Measurements from ENCODE around the gene AK5. TPM values are rescaled to one million over a fixed set of nuclear protein-coding genes. Genes with fewer than 3 reads are reported as not detected.

AK5 gene
- total and polyA plus RNA-seq, 3 experiments from 2014 or later: 0.46 to 3.4 (median 1.1) TPM

DNA sequence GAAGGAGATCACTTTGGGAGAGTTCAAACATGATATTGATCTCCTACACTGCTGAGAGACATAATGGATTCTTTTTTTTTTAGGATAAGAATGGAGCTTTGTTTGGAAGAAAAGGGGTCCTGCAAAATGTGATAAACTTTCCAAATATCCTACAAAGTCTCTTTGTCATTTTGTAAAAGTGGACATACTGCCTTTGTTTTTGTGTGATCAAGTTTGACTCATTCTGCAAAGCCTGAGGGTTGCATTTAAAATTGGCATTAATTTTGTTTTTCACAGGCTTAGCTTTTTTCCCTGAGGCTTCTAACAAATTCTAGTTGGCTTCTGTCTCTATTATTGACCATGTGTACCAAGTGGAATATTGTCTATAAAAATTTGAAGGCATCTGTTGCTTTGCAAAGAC is 113.2 kb downstream of the AK5 start:
- no peak overlapping the region for H3K4me3 Mint-ChIP-seq
- Histone ChIP-seq H3K36me3 (ENCODE audit: insufficient read depth, low read length) (no peaks in the 10 kb centered on the region), H3K4me1 (ENCODE audit: insufficient read depth, low read length) (no peaks in the 10 kb centered on the region), H3K27me3 (ENCODE audit: insufficient read depth, low read length, poor library complexity, severe bottlenecking) (no peaks in the 10 kb centered on the region), H3K4me3 (ENCODE audit: low read length) (no peak overlapping the region), H3K9me3 (ENCODE audit: low read length) (no peaks in the 10 kb centered on the region), H3K27ac (ENCODE audit: low read depth, low read length) (no peak overlapping the region)
- no peak overlapping the region for H3K27ac Mint-ChIP-seq
- no peaks in the 10 kb centered on the region for H3K4me1 Mint-ChIP-seq
- no peak for DNase-seq
- no peaks in the 10 kb centered on the region for H3K9me3 Mint-ChIP-seq
- H3K36me3 Mint-ChIP-seq: no peaks in the 10 kb centered on the region
- POLR2A ChIA-PET: no interaction called here
- CTCF ChIA-PET: no interaction called here
- H3K27me3 Mint-ChIP-seq: peaks cover 0 to 17% of the 10 kb centered on the region in 2 donors

DNA sequence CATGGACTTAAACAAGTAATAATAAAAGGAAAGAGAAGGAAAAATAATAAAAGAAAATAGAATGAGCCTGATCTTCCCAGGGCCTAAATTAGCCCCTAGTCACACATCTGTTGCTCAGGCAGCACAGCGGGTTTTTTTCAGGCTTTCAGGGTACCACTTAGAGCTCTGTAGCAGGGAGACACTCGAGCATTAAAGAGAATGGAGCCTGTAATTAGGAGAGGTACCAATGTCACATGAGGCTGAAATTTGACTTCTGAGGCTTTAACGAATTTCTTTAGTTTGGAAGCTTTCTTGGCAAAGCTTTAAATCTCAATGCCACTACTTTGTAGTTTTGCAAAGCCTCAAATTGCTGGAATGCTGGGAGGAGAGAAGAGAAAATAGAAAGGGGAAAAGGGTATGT is 116.3 kb downstream of the AK5 start:
- Mint-ChIP-seq H3K27me3 (peaks cover 1 to 17% of the 10 kb centered on the region in 2 donors), H3K27ac (no peak overlapping the region), H3K4me1 (no peaks in the 10 kb centered on the region), H3K36me3 (no peaks in the 10 kb centered on the region), H3K9me3 (no peaks in the 10 kb centered on the region), H3K4me3 (no peak overlapping the region)
- CTCF ChIA-PET: interaction anchor here (1.4 kb wide), 1 partner anchor 9 kb away, joined by 3 read pairs; no protein-coding TSS in a partner anchor
- no peaks in the 10 kb centered on the region for H3K9me3 ChIP-seq (ENCODE audit: low read length)
- POLR2A ChIA-PET: no interaction called here
- DNase-seq: no peak
- no peaks in the 10 kb centered on the region for H3K36me3 ChIP-seq (ENCODE audit: insufficient read depth, low read length)
- H3K27me3 ChIP-seq (ENCODE audit: insufficient read depth, low read length, poor library complexity, severe bottlenecking): no peaks in the 10 kb centered on the region
- no peaks in the 10 kb centered on the region for H3K4me1 ChIP-seq (ENCODE audit: insufficient read depth, low read length)
- no peak overlapping the region for H3K27ac ChIP-seq (ENCODE audit: low read depth, low read length)
- H3K4me3 ChIP-seq (ENCODE audit: low read length): no peak overlapping the region

DNA sequence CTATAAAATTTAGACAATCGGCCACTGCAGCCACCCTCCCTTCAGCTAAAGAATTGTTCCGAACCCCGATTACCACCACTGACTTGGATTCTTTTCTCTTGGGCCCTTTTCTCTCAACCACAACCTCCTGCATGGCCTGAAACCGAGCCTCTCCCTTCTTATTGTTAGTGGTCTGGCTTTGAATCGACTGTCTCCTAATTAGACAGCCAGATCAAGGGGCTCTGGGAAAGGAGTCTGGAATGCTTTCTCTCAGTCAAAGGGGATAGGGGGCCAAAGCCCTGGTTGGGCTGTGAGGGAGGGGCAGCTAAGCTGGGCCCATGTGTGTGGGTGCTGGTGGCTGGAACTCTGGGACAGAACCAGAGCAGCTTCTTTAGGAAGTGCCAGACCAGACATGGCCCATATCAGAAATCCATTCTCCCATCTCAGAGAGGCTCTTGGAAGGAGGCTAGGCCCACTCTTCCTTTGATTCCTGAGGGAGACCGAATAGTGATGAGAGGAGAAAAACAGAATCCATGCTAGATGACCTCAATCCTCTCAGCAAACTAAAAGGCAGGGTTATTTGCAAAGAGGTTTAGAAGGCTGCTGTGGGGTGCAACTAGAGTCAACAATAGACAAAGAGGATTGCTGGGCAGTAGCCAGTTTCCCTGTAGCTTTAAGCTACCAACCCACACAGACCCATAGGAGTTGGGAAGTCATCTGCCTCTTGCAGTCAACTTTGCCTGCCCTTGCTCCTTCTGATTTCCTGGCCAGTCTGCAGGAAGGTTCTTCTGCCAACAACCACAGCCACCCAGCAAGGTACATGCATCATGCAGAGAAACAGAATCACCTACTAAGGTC is 117.6 kb downstream of the AK5 start:
- H3K4me3 ChIP-seq (ENCODE audit: low read length): no peak overlapping the region
- no peak overlapping the region for H3K27ac ChIP-seq (ENCODE audit: low read depth, low read length)
- H3K36me3 ChIP-seq (ENCODE audit: insufficient read depth, low read length): no peaks in the 10 kb centered on the region
- CTCF ChIA-PET: interaction anchor here (1.4 kb wide), 1 partner anchor 10 kb away, joined by 3 read pairs; no protein-coding TSS in a partner anchor
- Mint-ChIP-seq H3K4me1 (no peaks in the 10 kb centered on the region), H3K27me3 (peaks cover 1 to 12% of the 10 kb centered on the region in 2 donors), H3K9me3 (peaks cover 0 to 3% (median 0%) of the 10 kb centered on the region in 5 donors), H3K4me3 (no peak overlapping the region), H3K27ac (no peak overlapping the region), H3K36me3 (no peaks in the 10 kb centered on the region)
- no peaks in the 10 kb centered on the region for H3K4me1 ChIP-seq (ENCODE audit: insufficient read depth, low read length)
- no peaks in the 10 kb centered on the region for H3K9me3 ChIP-seq (ENCODE audit: low read length)
- DNase-seq: no peak
- POLR2A ChIA-PET: no interaction called here
- H3K27me3 ChIP-seq (ENCODE audit: insufficient read depth, low read length, poor library complexity, severe bottlenecking): no peaks in the 10 kb centered on the region

DNA sequence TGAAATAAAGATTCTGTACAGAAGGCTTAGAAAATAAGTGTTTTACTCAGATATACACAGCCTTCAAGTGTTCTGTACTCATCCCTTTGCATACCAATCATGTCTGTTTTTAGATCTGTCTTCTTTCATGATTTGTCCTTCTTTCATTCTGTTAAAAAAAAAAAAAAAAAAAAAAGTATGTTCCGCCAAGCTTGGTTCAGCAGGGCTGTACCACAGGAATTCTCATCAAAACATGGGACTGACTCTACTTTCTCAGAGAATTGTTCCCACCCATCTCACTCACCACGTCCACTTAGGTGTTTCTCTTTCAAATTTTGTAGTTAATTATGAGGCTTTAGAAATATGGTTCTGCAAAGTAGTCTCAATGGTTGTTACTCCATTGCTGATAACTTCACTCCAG is 119.0 kb downstream of the AK5 start:
- no peak for DNase-seq
- POLR2A ChIA-PET: no interaction called here
- Mint-ChIP-seq H3K4me3 (no peak overlapping the region), H3K36me3 (no peaks in the 10 kb centered on the region), H3K27me3 (peaks cover 1 to 16% of the 10 kb centered on the region in 2 donors), H3K4me1 (no peaks in the 10 kb centered on the region), H3K27ac (no peak overlapping the region), H3K9me3 (peaks cover 0 to 3% (median 0%) of the 10 kb centered on the region in 5 donors)
- Histone ChIP-seq H3K4me3 (ENCODE audit: low read length) (no peak overlapping the region), H3K36me3 (ENCODE audit: insufficient read depth, low read length) (no peaks in the 10 kb centered on the region), H3K9me3 (ENCODE audit: low read length) (no peaks in the 10 kb centered on the region), H3K27ac (ENCODE audit: low read depth, low read length) (no peak overlapping the region), H3K27me3 (ENCODE audit: insufficient read depth, low read length, poor library complexity, severe bottlenecking) (no peaks in the 10 kb centered on the region), H3K4me1 (ENCODE audit: insufficient read depth, low read length) (no peaks in the 10 kb centered on the region)
- CTCF ChIA-PET: no interaction called here

DNA sequence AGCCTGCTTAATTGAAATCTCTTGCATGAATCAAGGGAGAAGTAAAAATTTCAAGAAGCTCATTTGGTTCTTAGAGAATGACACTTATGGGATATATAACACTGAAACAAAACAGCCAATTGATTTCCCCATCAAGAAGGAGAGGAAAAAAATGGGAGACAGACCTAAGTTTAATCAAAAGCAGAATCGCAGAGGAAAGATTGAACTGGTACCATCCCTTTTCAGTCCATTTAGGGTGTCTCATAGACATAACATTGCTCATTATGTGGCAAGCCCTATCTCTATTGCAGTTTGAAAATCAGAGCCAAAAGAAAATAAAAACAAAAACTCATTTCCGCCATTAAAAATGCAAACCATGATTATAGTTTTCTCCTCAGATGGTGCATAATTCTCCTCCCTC is 119.6 kb downstream of the AK5 start:
- Mint-ChIP-seq H3K4me1 (no peaks in the 10 kb centered on the region), H3K4me3 (no peak overlapping the region), H3K27ac (peak overlapping the region in 1 of 8 donors; percentile 50), H3K9me3 (peaks cover 0 to 3% (median 0%) of the 10 kb centered on the region in 5 donors), H3K36me3 (no peaks in the 10 kb centered on the region), H3K27me3 (peaks cover 1 to 15% of the 10 kb centered on the region in 2 donors)
- Histone ChIP-seq H3K4me3 (ENCODE audit: low read length) (no peak overlapping the region), H3K9me3 (ENCODE audit: low read length) (no peaks in the 10 kb centered on the region), H3K27ac (ENCODE audit: low read depth, low read length) (no peak overlapping the region), H3K36me3 (ENCODE audit: insufficient read depth, low read length) (no peaks in the 10 kb centered on the region), H3K4me1 (ENCODE audit: insufficient read depth, low read length) (no peaks in the 10 kb centered on the region), H3K27me3 (ENCODE audit: insufficient read depth, low read length, poor library complexity, severe bottlenecking) (no peaks in the 10 kb centered on the region)
- ChIA-PET CTCF (no interaction called here), POLR2A (no interaction called here)
- DNase-seq: no peak

DNA sequence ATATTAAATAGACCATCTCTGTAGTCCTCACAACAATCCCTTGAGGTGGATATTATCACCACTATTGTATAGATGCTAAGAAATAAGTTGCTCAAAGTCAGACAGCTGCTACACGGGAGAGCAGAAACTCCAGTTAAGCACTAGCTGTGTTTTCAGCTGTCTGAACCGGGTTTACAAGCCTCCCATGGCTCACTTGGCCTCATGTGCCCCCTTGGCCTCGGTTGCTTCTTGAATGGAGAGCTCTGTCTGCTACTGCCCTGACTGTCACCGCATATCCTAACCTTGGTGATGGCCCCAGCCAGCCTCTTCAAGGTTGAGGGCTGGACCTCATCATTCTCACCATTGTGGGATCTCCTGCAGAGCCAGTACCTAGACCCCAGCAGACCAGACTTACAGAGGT is 123.4 kb downstream of the AK5 start:
- Histone ChIP-seq H3K4me3 (ENCODE audit: low read length) (no peak overlapping the region), H3K36me3 (ENCODE audit: insufficient read depth, low read length) (no peaks in the 10 kb centered on the region), H3K4me1 (ENCODE audit: insufficient read depth, low read length) (no peaks in the 10 kb centered on the region), H3K9me3 (ENCODE audit: low read length) (no peaks in the 10 kb centered on the region), H3K27me3 (ENCODE audit: insufficient read depth, low read length, poor library complexity, severe bottlenecking) (no peaks in the 10 kb centered on the region), H3K27ac (ENCODE audit: low read depth, low read length) (no peak overlapping the region)
- ChIA-PET POLR2A (no interaction called here), CTCF (no interaction called here)
- Mint-ChIP-seq H3K27ac (peak overlapping the region in 1 of 8 donors; percentile 77), H3K36me3 (peaks cover 0 to 15% (median 0%) of the 10 kb centered on the region in 3 donors), H3K9me3 (peaks cover 0 to 7% (median 3%) of the 10 kb centered on the region in 5 donors), H3K4me3 (no peak overlapping the region), H3K4me1 (no peaks in the 10 kb centered on the region), H3K27me3 (peaks cover 5 to 12% of the 10 kb centered on the region in 2 donors)
- DNase-seq: no peak

DNA sequence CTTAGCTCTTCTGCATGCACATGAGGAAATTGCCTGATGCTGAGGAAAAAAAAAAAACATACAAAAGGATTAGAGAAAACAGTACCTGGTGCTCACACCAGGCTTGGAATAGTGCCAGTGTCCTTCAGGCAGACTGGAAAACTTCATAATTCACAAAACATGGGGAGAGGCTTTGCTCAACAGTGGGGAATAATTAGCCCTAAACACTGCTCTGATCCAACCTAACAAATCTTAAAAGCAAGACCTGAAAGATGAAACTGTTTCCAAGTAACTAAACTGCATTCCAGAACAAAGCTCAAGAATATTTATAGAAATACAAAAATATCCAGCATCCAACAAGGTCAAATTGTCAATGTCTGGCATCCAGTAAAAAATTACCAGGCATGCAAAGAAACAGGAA is 124.8 kb downstream of the AK5 start:
- no peak overlapping the region for H3K4me3 ChIP-seq (ENCODE audit: low read length)
- Mint-ChIP-seq H3K27me3 (peaks cover 4 to 17% of the 10 kb centered on the region in 2 donors), H3K4me1 (no peaks in the 10 kb centered on the region), H3K36me3 (peaks cover 0 to 15% (median 0%) of the 10 kb centered on the region in 3 donors), H3K4me3 (no peak overlapping the region), H3K9me3 (peaks cover 0 to 7% (median 4%) of the 10 kb centered on the region in 5 donors), H3K27ac (peak overlapping the region in 1 of 8 donors; percentile 61)
- no peaks in the 10 kb centered on the region for H3K9me3 ChIP-seq (ENCODE audit: low read length)
- no peak for DNase-seq
- H3K27me3 ChIP-seq (ENCODE audit: insufficient read depth, low read length, poor library complexity, severe bottlenecking): no peaks in the 10 kb centered on the region
- H3K4me1 ChIP-seq (ENCODE audit: insufficient read depth, low read length): no peaks in the 10 kb centered on the region
- no peaks in the 10 kb centered on the region for H3K36me3 ChIP-seq (ENCODE audit: insufficient read depth, low read length)
- H3K27ac ChIP-seq (ENCODE audit: low read depth, low read length): no peak overlapping the region
- ChIA-PET POLR2A (no interaction called here), CTCF (no interaction called here)

DNA sequence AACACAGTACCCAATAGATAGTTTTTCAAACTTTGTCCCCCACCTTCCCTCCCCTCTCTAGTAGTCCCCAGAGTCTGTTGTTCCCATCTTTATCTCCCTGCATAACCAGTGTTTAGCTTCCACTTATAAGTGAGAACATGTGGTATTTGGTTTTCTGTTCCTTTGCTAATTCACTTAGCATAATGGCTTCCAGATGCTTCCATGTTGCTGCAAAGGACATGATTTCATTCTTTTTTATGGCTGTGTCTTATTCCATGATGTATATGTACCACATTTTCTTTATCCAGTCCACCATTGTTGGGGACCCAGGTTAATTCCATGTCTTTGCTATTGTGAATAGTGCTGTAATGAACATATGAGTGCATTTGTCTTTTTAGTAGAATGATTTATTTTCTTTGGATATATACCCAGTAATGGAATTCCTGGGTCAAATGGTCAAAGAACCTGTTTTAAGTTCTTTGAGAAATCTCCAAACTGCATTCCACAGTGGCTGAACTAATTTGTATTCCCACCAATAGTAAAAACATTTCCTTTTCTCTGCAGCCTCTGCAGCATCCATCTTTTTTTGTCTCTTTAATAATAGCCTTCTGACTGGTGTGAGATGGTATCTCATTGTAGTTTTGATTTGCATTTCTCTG is 126.0 kb downstream of the AK5 start:
- Histone ChIP-seq H3K9me3 (ENCODE audit: low read length) (no peaks in the 10 kb centered on the region), H3K27ac (ENCODE audit: low read depth, low read length) (no peak overlapping the region), H3K27me3 (ENCODE audit: insufficient read depth, low read length, poor library complexity, severe bottlenecking) (peaks cover 2% of the 10 kb centered on the region), H3K36me3 (ENCODE audit: insufficient read depth, low read length) (no peaks in the 10 kb centered on the region), H3K4me1 (ENCODE audit: insufficient read depth, low read length) (peaks cover 1% of the 10 kb centered on the region), H3K4me3 (ENCODE audit: low read length) (no peak overlapping the region)
- Mint-ChIP-seq H3K9me3 (peaks cover 0 to 7% (median 4%) of the 10 kb centered on the region in 5 donors), H3K36me3 (peaks cover 0 to 15% (median 0%) of the 10 kb centered on the region in 3 donors), H3K4me1 (peaks cover 3% of the 10 kb centered on the region in 3 donors), H3K4me3 (no peak overlapping the region), H3K27ac (no peak overlapping the region), H3K27me3 (peaks cover 4 to 25% of the 10 kb centered on the region in 2 donors)
- ChIA-PET POLR2A (no interaction called here), CTCF (no interaction called here)
- no peak for DNase-seq

All from CD8-positive, alpha-beta memory T cell (primary cell).